ENCODE results near the gene RPL38.

The RPL38 gene

GRCh38 chr17:74196541-74197317, 6.7 kb upstream of the RPL38 start:
- H3K27me3 ChIP-seq (ENCODE audit: insufficient read depth, low read depth): peaks cover 96% of the 10 kb centered on the region
- H3K79me2 ChIP-seq (ENCODE audit: insufficient read depth, low read depth): no peaks in the 10 kb centered on the region
- no peak overlapping the region for H3K9ac ChIP-seq
- no peak overlapping the region for H3K4me2 ChIP-seq
- H3K4me3 ChIP-seq (IDR thresholded peaks at IDR 0.05; ENCODE audit: insufficient read depth, low read depth, low read length): no peak overlapping the region
- no peaks in the 10 kb centered on the region for H4K20me1 ChIP-seq (ENCODE audit: insufficient read depth)
- no peak overlapping the region for H2AFZ ChIP-seq (ENCODE audit: low read depth)
- no peaks in the 10 kb centered on the region for H3K4me1 ChIP-seq (ENCODE audit: low read depth, poor library complexity, severe bottlenecking)
- H3K27ac ChIP-seq: no peak overlapping the region
- no peaks in the 10 kb centered on the region for H3K36me3 ChIP-seq (ENCODE audit: insufficient read depth)
- no peak for TF ChIP-seq CTCF (conservative IDR thresholded peaks at IDR 0.05; ENCODE audit: low read depth, low read length)

- H2AFZ ChIP-seq (ENCODE audit: low read depth): no peak overlapping the region
- TF ChIP-seq CTCF (conservative IDR thresholded peaks at IDR 0.05; ENCODE audit: low read depth, low read length): no peak
- no peaks in the 10 kb centered on the region for H3K36me3 ChIP-seq (ENCODE audit: insufficient read depth)
- H4K20me1 ChIP-seq (ENCODE audit: insufficient read depth): no peaks in the 10 kb centered on the region
- no peak overlapping the region for H3K4me2 ChIP-seq
- no peaks in the 10 kb centered on the region for H3K4me1 ChIP-seq (ENCODE audit: low read depth, poor library complexity, severe bottlenecking)
- H3K4me3 ChIP-seq (IDR thresholded peaks at IDR 0.05; ENCODE audit: insufficient read depth, low read depth, low read length): no peak overlapping the region
- no peak overlapping the region for H3K27ac ChIP-seq
- peaks cover 99% of the 10 kb centered on the region for H3K27me3 ChIP-seq (ENCODE audit: insufficient read depth, low read depth)
- no peak overlapping the region for H3K9ac ChIP-seq
- H3K79me2 ChIP-seq (ENCODE audit: insufficient read depth, low read depth): no peaks in the 10 kb centered on the region
These were observed 5.7 kb upstream of the RPL38 start for GRCh38 chr17:74197801-74198200.

- Histone ChIP-seq H3K27me3 (ENCODE audit: insufficient read depth, low read depth) (peaks cover 93% of the 10 kb centered on the region), H3K79me2 (ENCODE audit: insufficient read depth, low read depth) (peaks cover 3% of the 10 kb centered on the region), H4K20me1 (ENCODE audit: insufficient read depth) (no peaks in the 10 kb centered on the region), H3K27ac (no peak overlapping the region), H2AFZ (ENCODE audit: low read depth) (no peak overlapping the region), H3K4me1 (ENCODE audit: low read depth, poor library complexity, severe bottlenecking) (no peaks in the 10 kb centered on the region), H3K4me2 (no peak overlapping the region), H3K9ac (no peak overlapping the region), H3K4me3 (IDR thresholded peaks at IDR 0.05; ENCODE audit: insufficient read depth, low read depth, low read length) (no peak overlapping the region), H3K36me3 (ENCODE audit: insufficient read depth) (no peaks in the 10 kb centered on the region)
- no peak for TF ChIP-seq CTCF (conservative IDR thresholded peaks at IDR 0.05; ENCODE audit: low read depth, low read length)
These were observed 4.8 kb upstream of the RPL38 start for GRCh38 chr17:74198694-74199093.

GRCh38 chr17:74199306-74200092, 4.0 kb upstream of the RPL38 start:
- no peak overlapping the region for H3K4me3 ChIP-seq (IDR thresholded peaks at IDR 0.05; ENCODE audit: insufficient read depth, low read depth, low read length)
- peaks cover 86% of the 10 kb centered on the region for H3K27me3 ChIP-seq (ENCODE audit: insufficient read depth, low read depth)
- H3K27ac ChIP-seq: no peak overlapping the region
- TF ChIP-seq CTCF (conservative IDR thresholded peaks at IDR 0.05; ENCODE audit: low read depth, low read length): peak; percentile 91
- H3K36me3 ChIP-seq (ENCODE audit: insufficient read depth): peaks cover 4% of the 10 kb centered on the region; the same call in 1 of the 2 replicates
- peaks cover 11% of the 10 kb centered on the region for H3K79me2 ChIP-seq (ENCODE audit: insufficient read depth, low read depth)
- peaks cover 2% of the 10 kb centered on the region for H3K4me1 ChIP-seq (ENCODE audit: low read depth, poor library complexity, severe bottlenecking)
- peak overlapping the region; percentile 25; the same call in 1 of the 2 replicates for H2AFZ ChIP-seq (ENCODE audit: low read depth)
- no peak overlapping the region for H3K9ac ChIP-seq
- no peaks in the 10 kb centered on the region for H4K20me1 ChIP-seq (ENCODE audit: insufficient read depth)
- H3K4me2 ChIP-seq: peak overlapping the region; percentile 19; the same call in 1 of the 2 replicates
